HG02938 (cell line): ENCODE data around the gene CLDN20.
A peak's percentile ranks its signal among the peaks of the same experiment; 100 is the strongest.

Experiments used
- ATAC-seq: cut with Tn5 transposase; IDR thresholded peaks from one replicate; pipeline ENCODE4 v1.9.1; 2021; ENCODE audit warnings: mild to moderate bottlenecking, moderate library complexity; ENCODE audit not compliant: unreplicated experiment

CLDN20 gene

DNA sequence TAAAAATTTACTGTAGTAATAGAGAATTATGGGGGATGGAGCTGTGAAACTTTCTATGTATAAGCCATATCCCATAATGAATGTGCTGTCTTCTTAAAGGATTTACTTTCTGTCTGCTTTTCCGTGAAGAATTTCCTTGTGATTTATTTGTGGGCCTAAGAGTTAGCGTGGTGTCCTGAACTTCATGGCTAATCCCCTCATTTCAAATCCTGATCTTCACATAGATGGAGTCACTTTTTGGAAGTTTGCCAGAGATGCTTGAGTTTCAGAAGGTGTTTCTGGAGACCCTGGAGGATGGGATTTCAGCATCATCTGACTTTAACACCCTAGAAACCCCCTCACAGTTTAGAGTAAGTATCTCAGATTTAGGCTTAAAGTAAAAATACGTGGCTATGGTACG lies 19.4 kb upstream of the CLDN20 start:
- no peak for ATAC-seq

DNA sequence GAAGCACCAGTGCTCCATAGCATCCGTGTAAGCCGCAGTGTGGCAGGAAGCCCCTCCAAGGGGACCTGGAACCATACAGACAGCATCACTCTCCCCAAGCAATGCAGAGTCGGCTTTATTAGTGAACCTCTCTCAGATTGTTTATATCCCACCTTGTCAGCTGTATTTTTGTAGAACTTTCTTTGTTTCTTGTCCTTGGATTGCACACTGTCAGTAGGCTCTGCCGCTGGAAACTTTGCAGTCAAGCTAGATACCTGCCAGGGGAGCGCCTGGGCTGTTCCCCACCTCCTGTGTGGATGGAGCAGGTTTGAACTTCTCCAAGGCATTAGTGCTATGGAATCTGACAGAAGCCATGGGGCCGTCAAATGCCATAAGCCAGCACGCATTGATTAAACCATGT lies 18.6 kb upstream of the CLDN20 start:
- no peak for ATAC-seq

- ATAC-seq, result no peak
Observed at GRCh38 chr6:155245831-155246230, 18.0 kb upstream of the CLDN20 start.

DNA sequence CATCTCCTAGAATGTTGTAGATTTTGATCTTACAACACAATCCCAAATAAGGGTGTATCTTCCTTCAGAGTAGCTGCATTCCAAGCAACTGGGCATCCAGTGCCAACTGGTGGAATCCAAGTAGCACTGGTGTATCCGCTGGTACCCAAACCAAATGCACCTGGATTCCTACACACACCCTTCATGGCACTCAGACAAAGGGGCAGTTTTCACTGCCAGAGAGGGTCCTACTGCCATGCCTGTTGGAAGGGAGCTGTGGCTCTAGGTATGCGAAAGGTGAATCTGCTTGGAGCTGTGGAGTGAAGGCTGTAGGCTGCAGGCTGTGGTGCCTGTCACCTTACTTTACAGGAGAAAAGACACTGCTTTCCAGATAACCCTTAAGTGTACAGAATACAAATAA lies 17.0 kb upstream of the CLDN20 start:
- ATAC-seq, result no peak

DNA sequence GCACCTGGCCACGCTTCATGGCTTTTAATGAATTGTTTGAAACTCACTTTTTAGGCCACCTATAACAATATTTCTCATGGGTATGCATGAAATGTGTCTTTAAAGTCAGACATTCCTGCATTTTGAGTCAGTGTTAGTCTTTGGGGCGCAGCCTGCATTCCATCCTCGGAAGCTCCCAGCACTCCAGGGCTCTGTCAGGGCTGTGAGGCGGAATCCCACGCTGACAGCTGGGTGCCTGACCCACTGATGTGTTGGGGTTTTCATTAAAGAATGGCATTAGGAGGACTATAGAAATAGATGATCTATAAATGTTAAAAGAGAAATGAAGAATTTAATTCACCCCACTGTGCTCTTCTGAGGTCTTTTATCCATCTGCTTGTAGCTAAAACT lies 16.2 kb upstream of the CLDN20 start:
- no peak for ATAC-seq

GRCh38 chr6:155248008-155249001 lies 15.5 kb upstream of the CLDN20 start:
- no peak for ATAC-seq

GRCh38 chr6:155250701-155251381 lies 13.0 kb upstream of the CLDN20 start:
- ATAC-seq, result no peak

DNA sequence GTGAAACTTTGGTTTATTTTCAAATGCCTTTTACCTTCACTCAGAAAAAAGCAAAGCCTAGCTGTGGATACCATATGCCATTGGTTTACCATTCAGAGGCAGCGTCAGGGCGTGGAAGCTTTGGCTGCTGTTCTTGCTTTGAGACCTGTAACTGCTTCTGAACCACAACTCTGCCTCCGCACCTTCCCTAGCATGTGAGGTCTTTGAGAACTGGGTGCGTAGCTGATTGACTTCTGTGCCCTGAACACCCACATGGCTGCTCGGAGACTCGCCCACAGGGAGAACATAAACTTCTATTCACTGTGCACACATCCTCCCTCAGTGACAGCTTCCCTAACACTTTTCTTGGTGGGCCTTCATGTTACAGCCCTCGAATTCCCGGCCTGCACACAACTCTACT lies 11.2 kb upstream of the CLDN20 start:
- no peak for ATAC-seq

DNA sequence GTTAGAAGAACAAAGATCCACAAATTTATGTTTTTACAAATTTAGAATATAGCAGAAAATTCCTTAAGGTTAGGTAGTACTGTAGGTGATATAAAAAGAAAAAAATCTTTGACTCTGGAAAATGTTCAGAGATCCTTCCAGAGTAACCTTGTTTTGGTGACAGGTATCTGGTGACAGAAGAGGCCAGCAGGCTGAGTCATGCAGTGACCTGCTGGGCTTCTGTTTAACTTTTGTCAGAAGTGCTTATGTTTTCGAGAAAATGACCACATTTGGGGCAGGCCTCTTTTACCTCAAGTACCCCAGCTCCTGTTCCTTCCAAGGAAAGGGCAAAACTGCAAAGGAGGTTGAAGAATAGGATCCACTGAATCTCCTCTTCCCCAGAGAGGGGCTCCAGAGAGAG lies 10.5 kb upstream of the CLDN20 start:
- ATAC-seq, result no peak

GRCh38 chr6:155254139-155254538 lies 9.7 kb upstream of the CLDN20 start:
- ATAC-seq, result no peak

GRCh38 chr6:155256122-155256795 lies 7.6 kb upstream of the CLDN20 start:
- ATAC-seq, result no peak

DNA sequence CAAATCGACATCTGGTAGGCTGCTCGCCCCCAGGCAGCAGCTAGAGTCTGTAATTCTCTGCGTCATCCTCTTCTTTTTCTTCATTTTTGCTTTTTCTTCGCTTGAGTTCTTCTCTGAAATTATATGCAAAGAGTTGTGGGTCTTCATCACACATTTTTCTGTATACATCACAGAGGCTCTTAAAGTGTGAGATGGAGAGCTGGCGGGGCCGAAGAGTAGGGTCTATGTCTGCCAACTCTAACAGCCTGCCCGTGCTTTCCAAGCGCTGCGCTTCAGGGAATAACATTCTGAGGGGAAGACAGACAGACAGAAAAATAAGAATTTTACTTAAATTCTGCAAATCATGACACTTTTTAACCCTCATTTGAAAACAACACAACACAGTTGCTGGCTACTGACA lies 6.0 kb upstream of the CLDN20 start:
- ATAC-seq, result no peak

GRCh38 chr6:155259204-155259603 lies 4.6 kb upstream of the CLDN20 start:
- ATAC-seq, result no peak

GRCh38 chr6:155259897-155260296 lies 3.9 kb upstream of the CLDN20 start:
- ATAC-seq, result no peak

DNA sequence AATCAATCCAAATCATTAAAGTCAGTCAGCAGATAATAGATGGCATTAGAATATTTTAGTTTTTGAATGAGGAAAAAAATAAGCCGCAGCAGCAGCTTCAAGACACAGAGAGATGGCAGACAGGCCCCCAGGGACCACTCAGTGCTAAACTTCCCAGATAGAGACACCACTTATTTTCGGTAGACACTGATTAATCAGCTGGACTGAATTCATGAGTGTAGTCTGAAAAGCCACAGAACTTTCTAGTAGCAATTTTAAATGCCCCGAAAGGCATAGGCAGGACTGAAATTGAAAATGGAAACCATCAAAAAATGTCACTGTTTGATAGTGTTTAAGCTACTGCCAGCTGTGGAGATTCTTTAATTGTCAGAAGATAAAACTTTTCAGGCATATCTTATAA lies 3.1 kb upstream of the CLDN20 start:
- peak; percentile 45 for ATAC-seq

GRCh38 chr6:155261111-155261900 lies 2.5 kb upstream of the CLDN20 start:
- no peak for ATAC-seq

DNA sequence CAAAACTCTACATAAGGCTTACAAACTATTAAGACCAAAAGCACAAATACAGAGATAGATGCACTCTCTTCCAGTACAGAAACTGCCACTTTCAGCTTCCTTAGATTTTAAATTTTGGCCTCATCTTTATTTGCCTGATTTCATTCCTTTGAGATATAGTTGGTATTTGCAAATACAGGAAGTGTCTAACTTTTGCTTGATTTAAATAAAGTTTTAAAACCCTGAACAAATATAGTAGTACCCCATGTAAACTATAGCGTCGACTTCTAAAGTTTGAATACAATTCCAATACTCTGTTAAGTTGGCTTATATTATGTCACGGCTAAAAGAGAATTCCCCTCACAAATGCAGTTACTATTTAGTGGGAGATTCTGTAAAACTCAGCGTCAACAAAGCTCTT lies 1.2 kb upstream of the CLDN20 start:
- no peak for ATAC-seq

- no peak for ATAC-seq
Observed at GRCh38 chr6:155264693-155265320, 994 bp downstream of the CLDN20 start.

- no peak for ATAC-seq
Observed at GRCh38 chr6:155265843-155266535, 2.2 kb downstream of the CLDN20 start.

GRCh38 chr6:155267411-155267810 lies 3.6 kb downstream of the CLDN20 start:
- no peak for ATAC-seq
